ENCODE data around the gene SRP9.

Gene SRP9

GRCh38 chr1:225765982-225766674 lies 11.5 kb upstream of the SRP9 start:
- H3K27ac ChIP-seq (ENCODE audit: low read depth, low read length): no peak overlapping the region
- no peak overlapping the region for H3K4me3 ChIP-seq (ENCODE audit: low read depth in 1 of 5, low read length in 5 of 5)
- no peaks in the 10 kb centered on the region for H3K9me3 ChIP-seq (ENCODE audit: control insufficient read depth in 5 of 5, low read length in 5 of 5)
- peaks cover 20 to 75% (median 46%) of the 10 kb centered on the region in 5 donors for H3K4me1 ChIP-seq (ENCODE audit: control insufficient read depth in 5 of 5, insufficient read depth in 5 of 5, low read length in 5 of 5)
- no peak overlapping the region for H3K9ac ChIP-seq (ENCODE audit: low read length in 5 of 5)
- no peaks in the 10 kb centered on the region for H3K36me3 ChIP-seq (ENCODE audit: control insufficient read depth in 5 of 5, insufficient read depth in 5 of 5, low read length in 5 of 5)
- no peaks in the 10 kb centered on the region for H3K27me3 ChIP-seq (ENCODE audit: control insufficient read depth in 5 of 5, insufficient read depth in 4 of 5, low read length in 5 of 5)

GRCh38 chr1:225766967-225767633 lies 10.5 kb upstream of the SRP9 start:
- Histone ChIP-seq H3K36me3 (ENCODE audit: control insufficient read depth in 5 of 5, insufficient read depth in 5 of 5, low read length in 5 of 5) (no peaks in the 10 kb centered on the region), H3K9ac (ENCODE audit: low read length in 5 of 5) (peak overlapping the region in 1 of 5 donors; percentile 59), H3K4me1 (ENCODE audit: control insufficient read depth in 5 of 5, insufficient read depth in 5 of 5, low read length in 5 of 5) (peaks cover 19 to 78% (median 45%) of the 10 kb centered on the region in 5 donors), H3K4me3 (ENCODE audit: low read depth in 1 of 5, low read length in 5 of 5) (no peak overlapping the region), H3K27me3 (ENCODE audit: control insufficient read depth in 5 of 5, insufficient read depth in 4 of 5, low read length in 5 of 5) (no peaks in the 10 kb centered on the region), H3K9me3 (ENCODE audit: control insufficient read depth in 5 of 5, low read length in 5 of 5) (no peaks in the 10 kb centered on the region), H3K27ac (ENCODE audit: low read depth, low read length) (peak overlapping the region; percentile 6)

GRCh38 chr1:225767634-225768540 lies 9.7 kb upstream of the SRP9 start:
- Histone ChIP-seq H3K4me3 (ENCODE audit: low read depth in 1 of 5, low read length in 5 of 5) (no peak overlapping the region), H3K27me3 (ENCODE audit: control insufficient read depth in 5 of 5, insufficient read depth in 4 of 5, low read length in 5 of 5) (no peaks in the 10 kb centered on the region), H3K27ac (ENCODE audit: low read depth, low read length) (peak overlapping the region; percentile 6), H3K9ac (ENCODE audit: low read length in 5 of 5) (peak overlapping the region in 1 of 5 donors; percentile 59), H3K4me1 (ENCODE audit: control insufficient read depth in 5 of 5, insufficient read depth in 5 of 5, low read length in 5 of 5) (peaks cover 18 to 77% (median 40%) of the 10 kb centered on the region in 5 donors), H3K9me3 (ENCODE audit: control insufficient read depth in 5 of 5, low read length in 5 of 5) (no peaks in the 10 kb centered on the region), H3K36me3 (ENCODE audit: control insufficient read depth in 5 of 5, insufficient read depth in 5 of 5, low read length in 5 of 5) (no peaks in the 10 kb centered on the region)

GRCh38 chr1:225768662-225769426 lies 8.8 kb upstream of the SRP9 start:
- Histone ChIP-seq H3K27ac (ENCODE audit: low read depth, low read length) (no peak overlapping the region), H3K4me3 (ENCODE audit: low read depth in 1 of 5, low read length in 5 of 5) (no peak overlapping the region), H3K36me3 (ENCODE audit: control insufficient read depth in 5 of 5, insufficient read depth in 5 of 5, low read length in 5 of 5) (no peaks in the 10 kb centered on the region), H3K4me1 (ENCODE audit: control insufficient read depth in 5 of 5, insufficient read depth in 5 of 5, low read length in 5 of 5) (peaks cover 15 to 71% (median 37%) of the 10 kb centered on the region in 5 donors), H3K9me3 (ENCODE audit: control insufficient read depth in 5 of 5, low read length in 5 of 5) (no peaks in the 10 kb centered on the region), H3K9ac (ENCODE audit: low read length in 5 of 5) (no peak overlapping the region), H3K27me3 (ENCODE audit: control insufficient read depth in 5 of 5, insufficient read depth in 4 of 5, low read length in 5 of 5) (no peaks in the 10 kb centered on the region)

GRCh38 chr1:225769687-225770086 lies 7.9 kb upstream of the SRP9 start:
- H3K9me3 ChIP-seq (ENCODE audit: control insufficient read depth in 5 of 5, low read length in 5 of 5): no peaks in the 10 kb centered on the region
- no peak overlapping the region for H3K4me3 ChIP-seq (ENCODE audit: low read depth in 1 of 5, low read length in 5 of 5)
- H3K36me3 ChIP-seq (ENCODE audit: control insufficient read depth in 5 of 5, insufficient read depth in 5 of 5, low read length in 5 of 5): no peaks in the 10 kb centered on the region
- peaks cover 11 to 62% (median 29%) of the 10 kb centered on the region in 5 donors for H3K4me1 ChIP-seq (ENCODE audit: control insufficient read depth in 5 of 5, insufficient read depth in 5 of 5, low read length in 5 of 5)
- no peaks in the 10 kb centered on the region for H3K27me3 ChIP-seq (ENCODE audit: control insufficient read depth in 5 of 5, insufficient read depth in 4 of 5, low read length in 5 of 5)
- no peak overlapping the region for H3K27ac ChIP-seq (ENCODE audit: low read depth, low read length)
- H3K9ac ChIP-seq (ENCODE audit: low read length in 5 of 5): no peak overlapping the region

GRCh38 chr1:225770561-225771248 lies 6.9 kb upstream of the SRP9 start:
- Histone ChIP-seq H3K9ac (ENCODE audit: low read length in 5 of 5) (no peak overlapping the region), H3K27ac (ENCODE audit: low read depth, low read length) (no peak overlapping the region)

GRCh38 chr1:225771661-225772322 lies 5.8 kb upstream of the SRP9 start:
- H3K9ac ChIP-seq (ENCODE audit: low read length in 5 of 5): no peak overlapping the region
- peaks cover 8 to 57% (median 26%) of the 10 kb centered on the region in 5 donors for H3K4me1 ChIP-seq (ENCODE audit: control insufficient read depth in 5 of 5, insufficient read depth in 5 of 5, low read length in 5 of 5)
- peak overlapping the region; percentile 6 for H3K27ac ChIP-seq (ENCODE audit: low read depth, low read length)

More at GRCh38 chr1:225770561-225771248, 6.9 kb upstream of the SRP9 start:
- no peaks in the 10 kb centered on the region for H3K27me3 ChIP-seq (ENCODE audit: control insufficient read depth in 5 of 5, insufficient read depth in 4 of 5, low read length in 5 of 5)
- H3K36me3 ChIP-seq (ENCODE audit: control insufficient read depth in 5 of 5, insufficient read depth in 5 of 5, low read length in 5 of 5): no peaks in the 10 kb centered on the region
- peaks cover 11 to 60% (median 29%) of the 10 kb centered on the region in 5 donors for H3K4me1 ChIP-seq (ENCODE audit: control insufficient read depth in 5 of 5, insufficient read depth in 5 of 5, low read length in 5 of 5)
- no peak overlapping the region for H3K4me3 ChIP-seq (ENCODE audit: low read depth in 1 of 5, low read length in 5 of 5)
- H3K9me3 ChIP-seq (ENCODE audit: control insufficient read depth in 5 of 5, low read length in 5 of 5): no peaks in the 10 kb centered on the region

GRCh38 chr1:225772323-225772768 lies 5.3 kb upstream of the SRP9 start:
- Histone ChIP-seq H3K4me1 (ENCODE audit: control insufficient read depth in 5 of 5, insufficient read depth in 5 of 5, low read length in 5 of 5) (peaks cover 5 to 57% (median 26%) of the 10 kb centered on the region in 5 donors), H3K9me3 (ENCODE audit: control insufficient read depth in 5 of 5, low read length in 5 of 5) (no peaks in the 10 kb centered on the region), H3K4me3 (ENCODE audit: low read depth in 1 of 5, low read length in 5 of 5) (no peak overlapping the region), H3K36me3 (ENCODE audit: control insufficient read depth in 5 of 5, insufficient read depth in 5 of 5, low read length in 5 of 5) (no peaks in the 10 kb centered on the region), H3K27ac (ENCODE audit: low read depth, low read length) (no peak overlapping the region), H3K27me3 (ENCODE audit: control insufficient read depth in 5 of 5, insufficient read depth in 4 of 5, low read length in 5 of 5) (no peaks in the 10 kb centered on the region), H3K9ac (ENCODE audit: low read length in 5 of 5) (no peak overlapping the region)

More at GRCh38 chr1:225771661-225772322, 5.8 kb upstream of the SRP9 start:
- no peak overlapping the region for H3K4me3 ChIP-seq (ENCODE audit: low read depth in 1 of 5, low read length in 5 of 5)
- no peaks in the 10 kb centered on the region for H3K9me3 ChIP-seq (ENCODE audit: control insufficient read depth in 5 of 5, low read length in 5 of 5)
- H3K27me3 ChIP-seq (ENCODE audit: control insufficient read depth in 5 of 5, insufficient read depth in 4 of 5, low read length in 5 of 5): no peaks in the 10 kb centered on the region
- H3K36me3 ChIP-seq (ENCODE audit: control insufficient read depth in 5 of 5, insufficient read depth in 5 of 5, low read length in 5 of 5): no peaks in the 10 kb centered on the region
